ENCODE results near the gene NOL9. TPM values are rescaled to one million over a fixed set of nuclear protein-coding genes. Genes with fewer than 3 reads are reported as not detected.

NOL9 gene
- polyA plus RNA-seq, 3 donors = 3.7 to 11.5 (median 7.6) TPM

DNA sequence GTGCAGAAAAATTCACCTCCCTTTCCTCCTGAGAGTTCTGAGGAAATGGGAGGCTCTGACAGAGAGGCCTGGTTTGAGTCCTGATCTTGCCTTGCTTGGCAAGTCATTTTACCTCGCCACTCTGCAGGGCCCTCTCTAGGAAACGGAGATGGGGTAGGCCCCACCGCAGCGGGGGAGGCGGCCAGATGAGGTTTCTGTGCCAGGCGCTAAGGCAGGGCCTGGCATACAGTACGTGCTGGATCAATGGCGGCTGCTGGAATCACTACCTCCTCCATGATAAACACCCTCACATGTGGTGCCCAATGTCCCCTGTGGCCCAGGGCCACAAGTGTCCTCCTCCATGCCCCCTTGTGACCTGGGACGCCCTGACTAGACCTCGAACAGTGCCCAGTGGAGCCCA, 62.3 kb downstream of the NOL9 start:
- peaks cover 10 to 52% of the 10 kb centered on the region in 2 donors for H3K27me3 ChIP-seq (ENCODE audit: control insufficient read depth in 2 of 2, insufficient read depth in 2 of 2, low read length in 2 of 2)
- Mint-ChIP-seq H3K4me1 (peaks cover 3% of the 10 kb centered on the region), H3K9me3 (peaks cover 0 to 3% (median 0%) of the 10 kb centered on the region in 7 donors), H3K27ac (no peak overlapping the region), H3K27me3 (ENCODE audit: low read depth in 3 of 3) (peaks cover 51 to 78% (median 61%) of the 10 kb centered on the region in 3 donors), H3K4me3 (no peak overlapping the region), H3K36me3 (no peaks in the 10 kb centered on the region)
- no peak overlapping the region for H3K27ac ChIP-seq (ENCODE audit: low read depth in 1 of 2, low read length in 2 of 2)
- peaks cover 0 to 4% of the 10 kb centered on the region in 2 donors for H3K9me3 ChIP-seq (replicated peaks in 1 of 2; ENCODE audit: control insufficient read depth in 1 of 2, insufficient read depth in 1 of 2, low read length in 2 of 2)
- H3K36me3 ChIP-seq (replicated peaks in 1 of 2; ENCODE audit: control insufficient read depth in 1 of 2, insufficient read depth in 2 of 2, low read length in 2 of 2) = no peaks in the 10 kb centered on the region
- no peaks in the 10 kb centered on the region for H3K79me2 ChIP-seq (ENCODE audit: insufficient read depth, low read length)
- intact Hi-C loops (cut with micrococcal nuclease) = no loop called here
- no peak for DNase-seq
- H3K4me2 ChIP-seq (replicated peaks; ENCODE audit: extremely low read depth, low read length, poor library complexity, severe bottlenecking) = no peak overlapping the region
- no peak overlapping the region for H3K4me3 ChIP-seq (replicated peaks in 1 of 3; ENCODE audit: low read depth in 2 of 3, low read length in 3 of 3)
- no peak overlapping the region for H3K9ac ChIP-seq (ENCODE audit: insufficient read depth, low read length, poor library complexity, severe bottlenecking)
- WGBS (ENCODE audit: insufficient coverage) = 85% methylated on average over 10 of the region's 10 CpGs
- peaks cover 9 to 10% of the 10 kb centered on the region in 2 donors for H3K4me1 ChIP-seq (ENCODE audit: control insufficient read depth in 1 of 2, insufficient read depth in 2 of 2, low read length in 2 of 2)
- TF ChIP-seq, protein P1, sequence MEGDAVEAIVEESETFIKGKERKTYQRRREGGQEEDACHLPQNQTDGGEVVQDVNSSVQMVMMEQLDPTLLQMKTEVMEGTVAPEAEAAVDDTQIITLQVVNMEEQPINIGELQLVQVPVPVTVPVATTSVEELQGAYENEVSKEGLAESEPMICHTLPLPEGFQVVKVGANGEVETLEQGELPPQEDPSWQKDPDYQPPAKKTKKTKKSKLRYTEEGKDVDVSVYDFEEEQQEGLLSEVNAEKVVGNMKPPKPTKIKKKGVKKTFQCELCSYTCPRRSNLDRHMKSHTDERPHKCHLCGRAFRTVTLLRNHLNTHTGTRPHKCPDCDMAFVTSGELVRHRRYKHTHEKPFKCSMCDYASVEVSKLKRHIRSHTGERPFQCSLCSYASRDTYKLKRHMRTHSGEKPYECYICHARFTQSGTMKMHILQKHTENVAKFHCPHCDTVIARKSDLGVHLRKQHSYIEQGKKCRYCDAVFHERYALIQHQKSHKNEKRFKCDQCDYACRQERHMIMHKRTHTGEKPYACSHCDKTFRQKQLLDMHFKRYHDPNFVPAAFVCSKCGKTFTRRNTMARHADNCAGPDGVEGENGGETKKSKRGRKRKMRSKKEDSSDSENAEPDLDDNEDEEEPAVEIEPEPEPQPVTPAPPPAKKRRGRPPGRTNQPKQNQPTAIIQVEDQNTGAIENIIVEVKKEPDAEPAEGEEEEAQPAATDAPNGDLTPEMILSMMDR (IDR thresholded peaks at IDR 0.05) = no peak
- no peak overlapping the region for H2AFZ ChIP-seq (ENCODE audit: insufficient read depth, low read depth, low read length, poor library complexity, severe bottlenecking)
- no peaks in the 10 kb centered on the region for H4K20me1 ChIP-seq (ENCODE audit: insufficient read depth, low read length)

- peak within 1 kb of the TSS in 1 of 3 experiments; percentile 28 for H3K4me3 ChIP-seq (replicated peaks in 1 of 3; ENCODE audit: low read depth in 2 of 3, low read length in 3 of 3)
- H3K27me3 ChIP-seq (ENCODE audit: control insufficient read depth in 2 of 2, insufficient read depth in 2 of 2, low read length in 2 of 2) = peaks cover 8 to 51% of the 10 kb centered on the region in 2 donors
- Mint-ChIP-seq H3K27me3 (ENCODE audit: low read depth in 3 of 3) (peaks cover 51 to 78% (median 60%) of the 10 kb centered on the region in 3 donors), H3K4me3 (peak within 1 kb of the TSS in 1 of 2 donors; percentile 41), H3K9me3 (peaks cover 0 to 3% (median 0%) of the 10 kb centered on the region in 7 donors), H3K27ac (no peak within 1 kb of the TSS), H3K4me1 (peaks cover 5% of the 10 kb centered on the region), H3K36me3 (no peaks in the 10 kb centered on the region)
- H3K36me3 ChIP-seq (replicated peaks in 1 of 2; ENCODE audit: control insufficient read depth in 1 of 2, insufficient read depth in 2 of 2, low read length in 2 of 2) = no peaks in the 10 kb centered on the region
- DNase-seq = no peak
- no peak within 1 kb of the TSS for H3K9ac ChIP-seq (ENCODE audit: insufficient read depth, low read length, poor library complexity, severe bottlenecking)
- intact Hi-C loops (cut with micrococcal nuclease) = no loop called here
- peaks cover 0 to 4% of the 10 kb centered on the region in 2 donors for H3K9me3 ChIP-seq (replicated peaks in 1 of 2; ENCODE audit: control insufficient read depth in 1 of 2, insufficient read depth in 1 of 2, low read length in 2 of 2)
- no peaks in the 10 kb centered on the region for H3K79me2 ChIP-seq (ENCODE audit: insufficient read depth, low read length)
- no peak within 1 kb of the TSS for H3K27ac ChIP-seq (ENCODE audit: low read depth in 1 of 2, low read length in 2 of 2)
- no peaks in the 10 kb centered on the region for H4K20me1 ChIP-seq (ENCODE audit: insufficient read depth, low read length)
- WGBS (ENCODE audit: insufficient coverage) = 71% methylated on average over 3 of the region's 6 CpGs
- H2AFZ ChIP-seq (ENCODE audit: insufficient read depth, low read depth, low read length, poor library complexity, severe bottlenecking) = peak within 1 kb of the TSS; percentile 29
- H3K4me1 ChIP-seq (ENCODE audit: control insufficient read depth in 1 of 2, insufficient read depth in 2 of 2, low read length in 2 of 2) = peaks cover 9 to 10% of the 10 kb centered on the region in 2 donors
- H3K4me2 ChIP-seq (replicated peaks; ENCODE audit: extremely low read depth, low read length, poor library complexity, severe bottlenecking) = peak within 1 kb of the TSS; percentile 48
- TF ChIP-seq, protein P1 (IDR thresholded peaks at IDR 0.05) = no peak
These were observed 62.8 kb downstream of the NOL9 start, which contains the start of gene PLEKHG5 for GRCh38 chr1:6491480-6491962. Gene PLEKHG5 (minus strand): TSS chr1:6491667. CDS start chr1:6477571, 14,096 bp downstream.

Measured in CD14-positive monocyte (primary cell).